22Rv1 (cell line): ENCODE results near the gene TPST1.

Experiments
- CTCF ChIP-seq: fragments of 450-650 bp; IDR thresholded peaks from 2 replicates; pipeline ENCODE4 v1.5.1; 2017; ENCODE audit warnings: mild to moderate bottlenecking
- ZFX ChIP-seq: fragments of 450-650 bp; IDR thresholded peaks from 2 replicates; pipeline ENCODE4 v1.6.1; 2017; ENCODE audit warnings: antibody characterized with exemption, borderline replicate concordance

GRCh38 chr7:66281678-66282590, 76.8 kb downstream of the TPST1 start:
- TF ChIP-seq CTCF (no peak), ZFX (no peak)
